ENCODE measurements around the gene SELENOI. TPM values are rescaled to one million over a fixed set of nuclear protein-coding genes. Genes with fewer than 3 reads are reported as not detected.
A peak's percentile ranks its signal among the peaks of the same experiment; 100 is the strongest.
"Not testable (repeated sequence)": the region's sequence is repeated elsewhere in the genome, so short reads cannot be mapped to it uniquely, and the experiment has no call there.

The SELENOI gene
- total and polyA plus RNA-seq, 8 donors, result 0.92 to 60.8 (median 4.5) TPM

- H3K36me3 ChIP-seq, result no peaks in the 10 kb centered on the region
- H3K27me3 ChIP-seq, result no peaks in the 10 kb centered on the region
- intact Hi-C loops (cut with DNase I; ENCODE audit: low total_unique reads), result loop anchor here (10.0 kb wide), 1 partner anchor 83 kb away; the partner anchor contains the start of genes HADHA and HADHB
- no peak overlapping the region for H3K4me3 ChIP-seq
- DNase-seq, result no peak
- no peaks in the 10 kb centered on the region for H3K9me3 ChIP-seq
- peaks cover 0 to 8% (median 0%) of the 10 kb centered on the region in 4 donors for H3K4me1 ChIP-seq
- WGBS, 5 donors, result 53 to 62% (median 59%) methylated on average over 5 of the region's 5 CpGs
- TF ChIP-seq POLR2AphosphoS5 (IDR thresholded peaks at IDR 0.05) (no peak), CTCF (IDR thresholded peaks at IDR 0.05) (no peak)
- no peak overlapping the region for H3K27ac ChIP-seq
Observed at GRCh38 chr2:26327291-26328272, 18.4 kb upstream of the SELENOI start.

DNA sequence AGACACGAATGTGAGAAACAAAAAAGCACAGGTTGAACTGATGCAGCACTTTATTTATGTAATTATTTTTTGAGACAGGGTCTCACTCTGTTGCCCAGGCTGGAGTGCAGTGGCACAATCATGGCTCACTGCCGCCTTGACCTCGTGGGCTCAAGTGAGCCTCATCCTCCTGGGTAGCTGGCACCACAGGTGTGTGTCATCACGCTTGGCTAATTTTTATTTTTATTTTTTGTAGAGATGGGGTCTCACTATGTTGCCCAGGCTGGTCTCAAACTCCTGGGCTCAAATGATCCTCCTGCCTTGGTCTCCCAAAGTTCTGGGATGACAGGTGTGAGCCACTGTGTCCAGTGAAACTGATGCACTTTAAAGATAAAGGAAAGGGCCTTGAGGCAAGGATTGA lies 16.9 kb upstream of the SELENOI start:
- WGBS, 5 donors, result 92 to 97% (median 95%) methylated on average over 4 of the region's 4 CpGs
- H3K9me3 ChIP-seq, DNase-seq, H3K4me3 ChIP-seq, H3K27ac ChIP-seq, H3K4me1 ChIP-seq, H3K27me3 ChIP-seq, H3K36me3 ChIP-seq: not testable (repeated sequence)
- intact Hi-C loops (cut with DNase I; ENCODE audit: low total_unique reads), result loop anchor here (10.0 kb wide), 1 partner anchor 84 kb away; the partner anchor contains the start of genes HADHA and HADHB

- H3K36me3 ChIP-seq, result no peaks in the 10 kb centered on the region
- peak; percentile 91 to 92 for DNase-seq
- no peaks in the 10 kb centered on the region for H3K27me3 ChIP-seq
- no peak overlapping the region for H3K27ac ChIP-seq
- peaks cover 0 to 8% (median 0%) of the 10 kb centered on the region in 4 donors for H3K4me1 ChIP-seq
- WGBS, 5 donors, result 0 to 3% (median 1%) methylated on average over 7 of the region's 7 CpGs
- intact Hi-C loops (cut with DNase I; ENCODE audit: low total_unique reads), result no loop called here
- TF ChIP-seq POLR2AphosphoS5 (IDR thresholded peaks at IDR 0.05) (peak in 1 of 3 donors; percentile 45), POLR2A (IDR thresholded peaks at IDR 0.05) (no peak), EP300 (IDR thresholded peaks at IDR 0.05) (no peak), CTCF (IDR thresholded peaks at IDR 0.05) (peak in 6 of 7 experiments; percentile 50 to 88 (median 87))
- no peaks in the 10 kb centered on the region for H3K9me3 ChIP-seq
- H3K4me3 ChIP-seq, result no peak overlapping the region
Observed at GRCh38 chr2:26330114-26330549, 15.8 kb upstream of the SELENOI start.

- intact Hi-C loops (cut with DNase I; ENCODE audit: low total_unique reads), result no loop called here
- TF ChIP-seq POLR2AphosphoS5 (IDR thresholded peaks at IDR 0.05) (no peak), CTCF (IDR thresholded peaks at IDR 0.05) (no peak), POLR2A (IDR thresholded peaks at IDR 0.05) (no peak), EP300 (IDR thresholded peaks at IDR 0.05) (no peak)
- no peak for DNase-seq
- Histone ChIP-seq H3K4me1 (peaks cover 0 to 8% (median 0%) of the 10 kb centered on the region in 4 donors), H3K9me3 (no peaks in the 10 kb centered on the region), H3K27ac (no peak overlapping the region), H3K4me3 (no peak overlapping the region), H3K36me3 (no peaks in the 10 kb centered on the region), H3K27me3 (no peaks in the 10 kb centered on the region)
- WGBS, 5 donors, result 76 to 89% (median 81%) methylated on average over 3 of the region's 3 CpGs
Observed at GRCh38 chr2:26330604-26331003, 15.3 kb upstream of the SELENOI start.

- H3K36me3 ChIP-seq; intact Hi-C loops (cut with DNase I; ENCODE audit: low total_unique reads): not testable (repeated sequence)
- WGBS, 5 donors, result 90 to 96% (median 92%) methylated on average over 8 of the region's 8 CpGs
Observed at GRCh38 chr2:26331321-26331720, 14.6 kb upstream of the SELENOI start.

More at GRCh38 chr2:26331321-26331720, 14.6 kb upstream of the SELENOI start:
- not testable (repeated sequence) for H3K27me3 ChIP-seq, H3K4me3 ChIP-seq, DNase-seq, H3K4me1 ChIP-seq, H3K9me3 ChIP-seq, H3K27ac ChIP-seq
